NT2/D1 (cell line): ENCODE data around the gene ITGB5.

ENCODE experiments used
- SUZ12 ChIP-seq: IDR thresholded peaks from 2 replicates; pipeline ENCODE4 v1.6.1; 2011; ENCODE audit not compliant: insufficient read length, insufficient read depth; ENCODE audit errors: extremely low read depth
- YY1 ChIP-seq: IDR thresholded peaks from 2 replicates; pipeline ENCODE4 v1.6.1; 2011; ENCODE audit not compliant: insufficient read length, insufficient read depth

DNA sequence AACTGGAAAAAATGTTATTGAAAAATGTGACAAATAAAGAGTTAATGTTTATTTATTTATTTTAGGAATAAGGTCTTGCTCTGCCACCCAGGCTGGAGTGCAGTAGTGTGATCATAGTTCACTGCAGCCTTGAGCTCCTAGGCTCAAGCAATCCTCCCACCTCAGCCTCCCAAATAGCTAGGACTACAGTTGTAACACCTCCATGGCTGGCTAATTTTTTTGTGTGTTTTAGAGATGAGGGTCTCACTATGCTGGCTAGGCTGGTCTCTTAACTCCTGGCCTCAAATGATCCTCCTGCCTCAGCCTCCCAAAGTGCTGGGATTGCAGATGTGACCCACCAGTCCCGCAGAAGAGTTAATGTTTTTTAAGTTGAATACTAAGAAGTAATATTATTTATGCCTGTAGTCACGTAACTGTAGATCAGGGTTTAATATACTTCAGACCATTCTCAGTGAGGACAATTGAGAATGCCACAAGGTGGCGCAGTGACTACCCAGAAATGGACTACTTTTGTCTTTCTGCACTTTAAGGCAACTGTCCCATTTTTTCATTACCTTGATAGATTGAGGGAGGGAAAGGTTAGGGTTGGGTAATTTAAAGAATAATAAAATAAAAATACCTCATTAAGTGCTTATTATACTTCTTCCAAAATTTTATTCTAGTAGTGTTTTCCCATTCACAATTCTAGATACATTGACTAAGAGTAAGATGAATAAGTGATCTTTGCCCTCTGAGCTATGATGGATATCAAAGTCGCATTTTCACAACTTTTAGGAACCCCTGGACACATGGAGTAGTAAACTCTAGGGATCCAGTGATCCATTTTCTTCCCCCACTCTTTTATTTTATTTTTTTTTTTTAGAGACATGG lies 41.4 kb upstream of the ITGB5 start:
- TF ChIP-seq YY1 (no peak), SUZ12 (no peak)
